Pancreas (tissue), 10 donors: ENCODE data around the gene SORCS2. TPM values are rescaled to one million over a fixed set of nuclear protein-coding genes. Genes with fewer than 3 reads are reported as not detected.

Source experiments
- ATAC-seq, 4 donors: fragments of 200-7000 bp; cut with Tn5 transposase; one replicate each; pipeline versions ENCODE4 v1.8.0 to v1.9.1; 2020; ENCODE audit warnings: mild to moderate bottlenecking in 4 of 4, moderate library complexity in 4 of 4
- DNase-seq, 6 donors: peaks; one replicate each; pipeline ENCODE4 v3.0.0-alpha.2; 2020
- FAIRE-seq: peaks from 2 replicates; lab custom pipeline; 2012; peaks lifted over from hg19 to GRCh38; lab: Jason Lieb, UNC
- H3K27ac ChIP-seq, 4 donors: fragments of 200-600 bp; sonication (generic); 1 replicate in 3 of 4; 2 replicates in 1 of 4; pipeline versions ENCODE4 v1.5.0 to v1.8.0; 2020
- H3K27me3 ChIP-seq, 4 donors: fragments of 200-600 bp; one replicate each; pipeline ENCODE4 v1.8.0; 2021
- H3K36me3 ChIP-seq, 3 donors: fragments of 200-600 bp; sonication (generic) in 1 of 3; one replicate each; pipeline versions ENCODE4 v1.5.0 to v1.8.0; 2020 to 2021
- H3K4me1 ChIP-seq, 3 donors: fragments of 200-600 bp; one replicate each; pipeline ENCODE4 v1.8.0; 2021
- H3K4me3 ChIP-seq, 4 donors: fragments of 200-600 bp; sonication (generic) in 2 of 4; one replicate each; pipeline versions ENCODE4 v1.5.0 to v1.8.0; 2020 to 2021
- H3K9me3 ChIP-seq, 4 donors: fragments of 200-600 bp; one replicate each; pipeline ENCODE4 v1.8.0; 2021
- WGBS, 2 donors: extraction: QIAGEN DNeasy Blood & Tissue Kit; methylation state at CpG; one replicate each; pipeline ENCODE4 v1.1.7; 2013; 5-methylcytosine and 5-hydroxymethylcytosine counted together
- intact Hi-C, 3 donors: fragments of 100-400 bp; cut with DNase I; formaldehyde crosslinking; loops; one replicate each; pipeline versions ENCODE4 v1.11.1 to v1.14.2; 2022
- polyA plus RNA-seq, 2 donors: library from polyadenylated mRNA; stranded (reverse); fragments of 200-250 nt; gene quantifications; one replicate each; pipeline ENCODE4 v1.2.3, GENCODE V29; 2013
- total RNA-seq, 6 donors: library from RNA; stranded (reverse); fragmentation: NEBNext Ultra II Directional in 4 of 6; extraction: Animal tissue kit (Norgen Biotek cat#: 25700) in 4 of 6; gene quantifications; one replicate each; pipeline versions ENCODE4 v1.2.1 to v1.2.4, GENCODE V29; 2021 to 2023
- TF ChIP-seq, protein P1 (sequence below), 4 donors: fragments of 200-600 bp; sonication (generic) in 3 of 4; IDR thresholded peaks; one replicate each; pipeline versions ENCODE4 v1.5.0 to v1.8.0; 2021; ENCODE audit warnings: antibody characterized with exemption in 4 of 4
- donor health status: healthy with polysubstance abuse.
- donor health status: DM: no; HTN: no; CAD: no; lungs with moderate emphysema.
- donor health status: DM: no; HTN: no; CAD: no.
- donor health status: control.
- donor health status: control.
- donor health status: Bipolar disorder and iron deficiency.
- donor health status: DM: yes; HTN: yes; CAD: no.
- donor health status: DM: no; HTN: no; CAD: no.
- donor health status: DM: no; HTN: no; CAD: no.
- donor health status: DM: yes; HTN: yes; CAD: no.

SORCS2 gene
- total and polyA plus RNA-seq, 8 donors = 0.14 to 1.7 (median 0.42) TPM

DNA sequence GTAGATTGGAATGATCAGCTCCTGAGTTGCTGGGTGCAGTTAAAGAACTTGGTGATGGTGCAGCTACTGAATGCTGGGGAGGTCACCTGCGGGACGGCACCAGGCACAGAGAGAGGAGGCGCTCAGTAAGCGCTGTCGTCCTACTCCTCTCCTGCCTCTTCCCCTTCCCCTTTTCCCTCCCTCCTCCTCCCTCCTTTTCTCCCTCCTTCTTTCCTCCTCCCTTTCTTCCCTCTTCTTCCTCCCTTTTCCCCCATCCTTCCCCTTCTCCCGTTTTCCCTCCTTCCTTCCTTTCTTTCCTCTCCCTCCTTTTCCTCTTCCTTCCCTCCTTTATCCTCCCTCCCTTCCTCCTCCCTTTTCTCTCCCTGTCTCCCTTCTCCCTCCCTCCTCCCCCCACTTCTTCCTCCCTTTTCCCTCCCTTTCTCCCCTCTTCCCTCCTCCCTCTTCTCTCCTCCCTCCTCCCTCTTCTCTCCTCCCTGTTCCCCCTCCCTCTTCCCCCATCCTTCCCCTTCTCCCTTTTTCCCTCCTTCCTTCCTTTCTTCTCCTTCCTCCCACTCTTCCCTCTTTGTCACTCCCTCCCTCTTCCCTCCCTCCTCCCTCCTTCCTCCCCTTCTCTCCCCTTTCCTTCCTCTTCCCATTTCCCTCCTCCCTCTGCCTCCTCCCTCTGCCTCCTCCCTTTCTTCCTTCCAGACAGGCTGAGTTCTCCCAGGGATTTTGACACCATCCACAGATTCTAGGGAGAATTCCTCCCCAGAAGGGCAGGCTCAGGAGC, 330.3 kb downstream of the SORCS2 start:
- WGBS, 2 donors = 40 to 52% methylated on average over 5 of the region's 6 CpGs
- no peak for FAIRE-seq
- Histone ChIP-seq H3K27me3 (no peaks in the 10 kb centered on the region), H3K4me3 (no peak overlapping the region), H3K9me3 (no peaks in the 10 kb centered on the region), H3K4me1 (no peaks in the 10 kb centered on the region), H3K36me3 (no peaks in the 10 kb centered on the region), H3K27ac (no peak overlapping the region)
- no peak for DNase-seq
- TF ChIP-seq, protein P1, sequence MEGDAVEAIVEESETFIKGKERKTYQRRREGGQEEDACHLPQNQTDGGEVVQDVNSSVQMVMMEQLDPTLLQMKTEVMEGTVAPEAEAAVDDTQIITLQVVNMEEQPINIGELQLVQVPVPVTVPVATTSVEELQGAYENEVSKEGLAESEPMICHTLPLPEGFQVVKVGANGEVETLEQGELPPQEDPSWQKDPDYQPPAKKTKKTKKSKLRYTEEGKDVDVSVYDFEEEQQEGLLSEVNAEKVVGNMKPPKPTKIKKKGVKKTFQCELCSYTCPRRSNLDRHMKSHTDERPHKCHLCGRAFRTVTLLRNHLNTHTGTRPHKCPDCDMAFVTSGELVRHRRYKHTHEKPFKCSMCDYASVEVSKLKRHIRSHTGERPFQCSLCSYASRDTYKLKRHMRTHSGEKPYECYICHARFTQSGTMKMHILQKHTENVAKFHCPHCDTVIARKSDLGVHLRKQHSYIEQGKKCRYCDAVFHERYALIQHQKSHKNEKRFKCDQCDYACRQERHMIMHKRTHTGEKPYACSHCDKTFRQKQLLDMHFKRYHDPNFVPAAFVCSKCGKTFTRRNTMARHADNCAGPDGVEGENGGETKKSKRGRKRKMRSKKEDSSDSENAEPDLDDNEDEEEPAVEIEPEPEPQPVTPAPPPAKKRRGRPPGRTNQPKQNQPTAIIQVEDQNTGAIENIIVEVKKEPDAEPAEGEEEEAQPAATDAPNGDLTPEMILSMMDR (IDR thresholded peaks at IDR 0.05) = no peak
- intact Hi-C loops = no loop called here
- no peak for ATAC-seq

DNA sequence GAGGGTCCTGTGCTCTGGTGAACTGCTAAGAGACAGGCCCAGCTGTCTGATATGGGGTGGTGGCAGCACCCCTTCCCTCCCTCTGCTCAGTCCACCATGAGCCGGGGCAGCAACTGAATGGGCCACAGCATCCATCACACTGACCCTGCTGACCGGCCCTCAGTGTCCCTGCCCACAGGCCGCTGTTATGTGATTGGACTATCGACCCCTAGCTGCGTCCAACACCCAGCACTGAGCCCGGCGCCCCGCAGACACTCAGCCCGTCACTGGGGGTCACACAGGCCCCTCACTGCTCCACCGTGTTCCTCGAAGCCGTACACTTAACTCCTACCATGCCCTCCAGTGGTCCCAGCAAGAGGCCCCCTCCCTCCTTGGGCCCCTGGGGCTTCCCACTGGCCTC, 331.2 kb downstream of the SORCS2 start:
- ATAC-seq = no peak
- TF ChIP-seq, protein P1 (IDR thresholded peaks at IDR 0.05) = no peak
- H3K27me3 ChIP-seq = no peaks in the 10 kb centered on the region
- no peaks in the 10 kb centered on the region for H3K4me1 ChIP-seq
- no peaks in the 10 kb centered on the region for H3K9me3 ChIP-seq
- intact Hi-C loops = no loop called here
- no peak for FAIRE-seq
- no peak for DNase-seq
- H3K36me3 ChIP-seq = no peaks in the 10 kb centered on the region
- WGBS, 2 donors = 57 to 62% methylated on average over 11 to 12 of the region's 12 CpGs
- H3K27ac ChIP-seq = no peak overlapping the region
- no peak overlapping the region for H3K4me3 ChIP-seq

DNA sequence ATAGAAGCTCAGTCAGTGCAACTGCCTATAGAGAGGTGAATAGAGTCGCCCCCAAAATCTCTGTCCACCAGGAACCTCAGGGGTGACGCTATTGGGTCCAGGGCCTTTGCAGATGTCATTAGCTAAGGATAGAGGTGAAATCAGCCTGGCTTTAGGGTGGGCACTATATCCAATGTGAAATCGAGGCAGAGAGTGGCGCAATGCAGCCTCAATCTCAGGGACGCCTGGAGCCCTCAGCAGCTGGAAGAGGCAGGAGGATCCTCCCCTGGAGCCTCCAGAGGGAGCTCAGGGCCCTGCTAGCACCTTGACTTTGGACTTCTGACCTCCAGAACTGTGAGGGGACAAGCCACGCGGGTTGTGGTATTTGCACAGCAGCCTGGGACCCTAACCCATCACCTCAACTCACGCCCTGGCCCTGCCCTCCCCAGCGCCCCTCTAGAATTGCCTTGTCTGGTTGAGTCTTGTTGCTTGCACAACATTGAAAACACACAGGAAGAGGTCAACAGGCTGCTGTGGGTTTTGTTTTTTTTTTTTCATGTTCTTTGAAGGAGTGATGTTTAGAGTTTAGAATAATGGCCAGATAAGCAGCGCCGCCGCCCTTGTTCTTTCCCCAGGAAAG, 331.8 kb downstream of the SORCS2 start:
- intact Hi-C loops = no loop called here
- FAIRE-seq (no peak), ATAC-seq (no peak), DNase-seq (no peak)
- TF ChIP-seq, protein P1 (IDR thresholded peaks at IDR 0.05) = no peak
- Histone ChIP-seq H3K9me3 (no peaks in the 10 kb centered on the region), H3K36me3 (no peaks in the 10 kb centered on the region), H3K27ac (no peak overlapping the region), H3K27me3 (no peaks in the 10 kb centered on the region), H3K4me3 (no peak overlapping the region), H3K4me1 (no peaks in the 10 kb centered on the region)
- WGBS, 2 donors = 37 to 41% methylated on average over 12 of the region's 12 CpGs

DNA sequence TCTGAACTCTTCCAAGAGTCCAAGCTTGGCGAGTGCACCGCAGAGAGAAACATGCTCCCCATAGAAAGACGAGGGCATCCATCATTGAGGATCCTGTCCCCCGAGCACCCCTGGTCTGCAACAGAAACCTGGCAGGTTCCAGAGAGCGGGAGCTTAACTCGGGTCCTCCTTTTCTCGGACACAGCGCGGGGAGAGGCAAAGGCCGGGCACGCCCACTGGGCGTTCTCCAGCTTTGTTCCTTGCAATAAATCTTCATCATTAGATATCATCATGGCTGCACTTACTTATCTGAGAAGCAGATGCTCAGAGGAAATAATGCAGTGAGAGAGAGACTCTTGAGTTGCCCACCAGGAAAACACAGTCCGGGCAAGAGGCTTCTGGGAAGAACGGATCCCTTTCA, 332.5 kb downstream of the SORCS2 start:
- 54 to 67% methylated on average over 14 of the region's 14 CpGs for whole genome bisulfite sequencing, 2 donors
- Histone ChIP-seq H3K36me3 (no peaks in the 10 kb centered on the region), H3K27me3 (no peaks in the 10 kb centered on the region), H3K27ac (no peak overlapping the region), H3K4me3 (no peak overlapping the region), H3K4me1 (no peaks in the 10 kb centered on the region), H3K9me3 (no peaks in the 10 kb centered on the region)
- FAIRE-seq (no peak), ATAC-seq (no peak), DNase-seq (no peak)
- TF ChIP-seq, protein P1 (IDR thresholded peaks at IDR 0.05) = no peak
- intact Hi-C loops = no loop called here

DNA sequence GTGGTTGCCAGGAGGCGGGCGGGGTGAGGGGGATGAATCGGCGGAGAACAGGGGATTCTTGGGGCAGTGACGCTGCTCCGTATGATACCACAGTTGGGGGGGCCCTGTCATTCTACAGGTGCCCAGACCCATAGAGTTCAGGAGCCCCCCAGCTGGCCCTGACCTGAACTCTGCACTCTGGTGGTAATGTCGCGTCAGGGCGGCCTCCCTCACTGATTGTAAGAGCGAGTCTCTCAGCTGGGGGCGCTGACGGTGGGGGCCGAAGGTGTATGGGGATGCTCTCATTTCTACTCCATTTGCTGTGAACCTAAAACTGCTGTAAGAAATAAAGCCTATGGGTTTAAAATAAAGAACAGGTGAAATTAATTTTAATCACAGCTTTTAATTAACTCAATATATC, 334.2 kb downstream of the SORCS2 start:
- no peak overlapping the region for H3K4me3 ChIP-seq
- WGBS, 2 donors = 66 to 71% methylated on average over 13 of the region's 13 CpGs
- no peaks in the 10 kb centered on the region for H3K9me3 ChIP-seq
- no peak overlapping the region for H3K27ac ChIP-seq
- H3K27me3 ChIP-seq = no peaks in the 10 kb centered on the region
- no peaks in the 10 kb centered on the region for H3K36me3 ChIP-seq
- intact Hi-C loops = no loop called here
- TF ChIP-seq, protein P1 (IDR thresholded peaks at IDR 0.05) = no peak
- H3K4me1 ChIP-seq = no peaks in the 10 kb centered on the region
- DNase-seq (no peak), ATAC-seq (no peak), FAIRE-seq (no peak)
